PC-3 (cell line): ENCODE measurements around the gene JAKMIP2.

Experiments used
- EZH2 ChIP-seq: fragments of 300-600 bp; sonication (generic); IDR thresholded peaks from one replicate; pipeline ENCODE4 v1.6.1; 2017; ENCODE audit warnings: antibody characterized with exemption, mild to moderate bottlenecking, low read length; ENCODE audit not compliant: unreplicated experiment
- EZH2phosphoT487 ChIP-seq: fragments of 300-600 bp; sonication (generic); IDR thresholded peaks from 2 replicates; pipeline ENCODE4 v1.6.1; 2018; ENCODE audit warnings: mild to moderate bottlenecking, antibody characterized with exemption, low read length, borderline replicate concordance

DNA sequence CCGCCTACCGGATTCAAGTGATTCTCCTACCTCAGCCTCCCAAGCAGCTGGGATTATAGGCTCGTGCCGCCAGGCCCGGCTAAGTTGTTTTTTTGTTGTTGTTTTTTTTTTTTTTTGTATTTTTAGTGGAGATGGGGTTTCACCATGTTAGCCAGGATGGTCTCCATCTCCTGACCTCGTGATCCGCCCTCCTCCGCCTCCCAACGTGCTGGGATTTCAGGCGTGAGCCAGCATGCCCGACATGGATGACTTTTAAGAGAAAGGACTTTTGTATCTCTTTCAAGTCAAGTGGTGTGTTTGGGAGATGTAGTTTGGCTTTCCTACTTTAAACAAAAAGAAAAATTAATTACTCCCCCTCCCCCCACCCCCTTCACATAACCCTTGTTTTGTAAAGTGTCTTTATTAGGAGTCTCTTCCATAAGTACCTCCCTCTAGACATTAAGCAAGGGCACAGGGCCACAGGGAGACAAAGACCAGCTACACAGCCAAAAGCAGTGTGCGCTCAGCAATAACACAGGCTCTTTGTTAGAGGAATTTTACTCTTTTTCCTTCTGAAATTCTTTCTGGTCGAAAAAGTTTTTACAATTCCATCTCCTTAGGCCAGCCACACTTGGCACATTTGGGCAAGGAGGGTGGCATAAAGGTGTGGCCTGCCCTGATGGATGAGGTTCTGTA, 31.2 kb downstream of the JAKMIP2 start:
- TF ChIP-seq EZH2: no peak
- TF ChIP-seq EZH2phosphoT487: no peak
